Trophoblast cell (in vitro differentiated cells and primary cell): Measurements from ENCODE around the gene TMEM213.

Source experiments
- DNase-seq, 2 donors: peaks; one replicate each; pipeline ENCODE4 v3.0.0-alpha.2; 2016
- H2AFZ ChIP-seq: 2 replicates; pipeline ENCODE4 v1.6.1; 2013; ENCODE audit warnings: low read length, moderate library complexity, mild to moderate bottlenecking; ENCODE audit not compliant: insufficient read depth, poor library complexity
- H2AK5ac ChIP-seq: 2 replicates; pipeline ENCODE4 v1.6.1; 2013; ENCODE audit warnings: mild to moderate bottlenecking, low read length
- H2BK120ac ChIP-seq: 2 replicates; pipeline ENCODE4 v1.6.1; 2013; ENCODE audit warnings: low read length, mild to moderate bottlenecking, moderate library complexity; ENCODE audit not compliant: insufficient read depth, poor library complexity
- H2BK12ac ChIP-seq: 2 replicates; pipeline ENCODE4 v1.6.1; 2013; ENCODE audit warnings: mild to moderate bottlenecking, low read length, moderate library complexity
- H2BK5ac ChIP-seq: 2 replicates; pipeline ENCODE4 v1.6.1; 2013; ENCODE audit warnings: low read length, low read depth, moderate library complexity, mild to moderate bottlenecking; ENCODE audit not compliant: poor library complexity
- H3K14ac ChIP-seq: 2 replicates; pipeline ENCODE4 v1.6.1; 2013; ENCODE audit warnings: mild to moderate bottlenecking, low read length
- H3K18ac ChIP-seq: 2 replicates; pipeline ENCODE4 v1.6.1; 2013; ENCODE audit warnings: mild to moderate bottlenecking, low read length
- H3K23ac ChIP-seq: 2 replicates; pipeline ENCODE4 v1.6.1; 2013; ENCODE audit warnings: low read length
- H3K27ac ChIP-seq: 2 replicates; pipeline ENCODE4 v1.5.1; 2013; ENCODE audit warnings: low read depth, mild to moderate bottlenecking, inconsistent platforms, low read length, moderate library complexity
- H3K27me3 ChIP-seq: 2 replicates; pipeline ENCODE4 v1.6.1; 2013; ENCODE audit warnings: inconsistent platforms, mild to moderate bottlenecking, low read length, moderate library complexity; ENCODE audit not compliant: insufficient read depth
- H3K36me3 ChIP-seq, 2 experiments: 1 replicate in 1 of 2; 2 replicates in 1 of 2; pipeline ENCODE4 v1.6.1; 2013; ENCODE audit warnings: low read length in 2 of 2, mild to moderate bottlenecking in 2 of 2, moderate library complexity in 1 of 2; ENCODE audit not compliant: insufficient read depth in 2 of 2, control insufficient read depth in 1 of 2
- H3K4ac ChIP-seq: 2 replicates; pipeline ENCODE4 v1.6.1; 2013; ENCODE audit warnings: low read depth, mild to moderate bottlenecking, low read length, moderate library complexity
- H3K4me1 ChIP-seq, 2 experiments: 1 replicate in 1 of 2; 2 replicates in 1 of 2; pipeline ENCODE4 v1.6.1; 2013; ENCODE audit warnings: low read length in 2 of 2, mild to moderate bottlenecking in 2 of 2, moderate library complexity in 1 of 2; ENCODE audit not compliant: insufficient read depth in 2 of 2, control insufficient read depth in 1 of 2
- H3K4me2 ChIP-seq: 2 replicates; pipeline ENCODE4 v1.6.1; 2013; ENCODE audit warnings: inconsistent platforms, mild to moderate bottlenecking, low read length, moderate library complexity
- H3K4me3 ChIP-seq: 2 replicates; pipeline ENCODE4 v1.5.1; 2013; ENCODE audit warnings: mild to moderate bottlenecking, low read depth, low read length, inconsistent platforms
- H3K79me1 ChIP-seq: one replicate; pipeline ENCODE4 v1.6.1; 2013; ENCODE audit warnings: low read length
- H3K79me2 ChIP-seq: 2 replicates; pipeline ENCODE4 v1.6.1; 2013; ENCODE audit warnings: low read length, mild to moderate bottlenecking; ENCODE audit not compliant: control insufficient read depth, insufficient read depth, poor library complexity
- H3K9ac ChIP-seq: 2 replicates; pipeline ENCODE4 v1.6.1; 2013; ENCODE audit warnings: mild to moderate bottlenecking, low read length
- H3K9me3 ChIP-seq: 2 replicates; pipeline ENCODE4 v1.6.1; 2013; ENCODE audit warnings: low read depth, mild to moderate bottlenecking, control low read depth, inconsistent platforms, low read length; ENCODE audit not compliant: insufficient read depth
- H4K12ac ChIP-seq: 2 replicates; pipeline ENCODE4 v1.6.1; 2013; ENCODE audit warnings: low read depth, mild to moderate bottlenecking, low read length, moderate library complexity
- H4K8ac ChIP-seq: 2 replicates; pipeline ENCODE4 v1.6.1; 2013; ENCODE audit warnings: low read depth, mild to moderate bottlenecking, low read length, moderate library complexity
- H4K91ac ChIP-seq: one replicate; pipeline ENCODE4 v1.6.1; 2013; ENCODE audit warnings: low read depth, mild to moderate bottlenecking, low read length, moderate library complexity
- WGBS: extraction: QIAGEN DNeasy Blood & Tissue Kit; methylation state at CpG from one replicate; pipeline ENCODE4 v1.1.7; 2013; ENCODE audit warnings: missing lambda C conversion rate; ENCODE audit not compliant: insufficient read length, insufficient coverage; ENCODE audit errors: extremely low coverage; 5-methylcytosine and 5-hydroxymethylcytosine counted together

The TMEM213 gene

GRCh38 chr7:138875794-138876193, 78.0 kb downstream of the TMEM213 start:
- WGBS = no CpG with 5 or more reads among the region's 9 CpGs
- Histone ChIP-seq H2AK5ac (no peak overlapping the region), H4K8ac (no peak overlapping the region), H4K91ac (no peak overlapping the region), H3K18ac (no peak overlapping the region), H3K4ac (no peak overlapping the region), H2BK120ac (no peak overlapping the region), H3K9me3 (no peaks in the 10 kb centered on the region), H4K12ac (no peak overlapping the region), H3K79me1 (no peaks in the 10 kb centered on the region), H3K79me2 (no peaks in the 10 kb centered on the region), H3K4me1 (no peaks in the 10 kb centered on the region), H3K36me3 (peaks cover 12 to 26% of the 10 kb centered on the region in 2 experiments), H3K14ac (no peak overlapping the region), H3K4me3 (no peak overlapping the region), H3K9ac (no peak overlapping the region), H3K23ac (no peak overlapping the region), H3K27ac (no peak overlapping the region), H3K4me2 (no peak overlapping the region), H2AFZ (no peak overlapping the region), H2BK5ac (no peak overlapping the region), H2BK12ac (no peak overlapping the region), H3K27me3 (no peaks in the 10 kb centered on the region)
- peak; percentile 87 to 93 for DNase-seq

DNA sequence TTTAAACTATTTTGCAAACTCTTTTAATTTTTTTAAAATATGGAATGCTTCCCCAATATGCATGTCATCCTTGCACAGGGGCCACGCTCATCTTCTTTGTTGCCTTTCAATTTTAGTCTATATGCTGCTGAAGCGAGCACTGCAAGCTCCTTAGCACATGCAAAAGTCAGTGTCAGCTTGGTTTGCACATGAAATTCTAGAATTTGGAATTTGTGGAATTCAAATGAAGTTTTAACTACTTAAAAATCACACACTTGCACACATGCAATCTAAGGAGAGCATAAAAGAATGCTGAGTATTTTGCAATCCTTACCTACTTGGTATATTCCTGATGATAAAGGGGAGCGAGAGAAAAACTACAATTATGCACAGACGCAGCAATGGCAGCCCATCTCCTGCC, 78.5 kb downstream of the TMEM213 start:
- no peak overlapping the region for H2AFZ ChIP-seq
- H3K4ac ChIP-seq = no peak overlapping the region
- no peak overlapping the region for H2AK5ac ChIP-seq
- H3K9me3 ChIP-seq = no peaks in the 10 kb centered on the region
- peak in 1 of 2 donors; percentile 69 for DNase-seq
- H2BK5ac ChIP-seq = no peak overlapping the region
- no peak overlapping the region for H3K23ac ChIP-seq
- H2BK12ac ChIP-seq = no peak overlapping the region
- H3K14ac ChIP-seq = no peak overlapping the region
- no peaks in the 10 kb centered on the region for H3K27me3 ChIP-seq
- no peak overlapping the region for H4K8ac ChIP-seq
- no peak overlapping the region for H4K12ac ChIP-seq
- no peak overlapping the region for H2BK120ac ChIP-seq
- no peak overlapping the region for H3K18ac ChIP-seq
- no peak overlapping the region for H3K9ac ChIP-seq
- no peak overlapping the region for H3K27ac ChIP-seq
- peaks cover 13 to 29% of the 10 kb centered on the region in 2 experiments for H3K36me3 ChIP-seq
- H3K79me1 ChIP-seq = no peaks in the 10 kb centered on the region
- no CpG with 5 or more reads among the region's 4 CpGs for WGBS
- H4K91ac ChIP-seq = no peak overlapping the region
- H3K4me3 ChIP-seq = no peak overlapping the region
- H3K79me2 ChIP-seq = no peaks in the 10 kb centered on the region
- no peak overlapping the region for H3K4me2 ChIP-seq
- no peaks in the 10 kb centered on the region for H3K4me1 ChIP-seq

DNA sequence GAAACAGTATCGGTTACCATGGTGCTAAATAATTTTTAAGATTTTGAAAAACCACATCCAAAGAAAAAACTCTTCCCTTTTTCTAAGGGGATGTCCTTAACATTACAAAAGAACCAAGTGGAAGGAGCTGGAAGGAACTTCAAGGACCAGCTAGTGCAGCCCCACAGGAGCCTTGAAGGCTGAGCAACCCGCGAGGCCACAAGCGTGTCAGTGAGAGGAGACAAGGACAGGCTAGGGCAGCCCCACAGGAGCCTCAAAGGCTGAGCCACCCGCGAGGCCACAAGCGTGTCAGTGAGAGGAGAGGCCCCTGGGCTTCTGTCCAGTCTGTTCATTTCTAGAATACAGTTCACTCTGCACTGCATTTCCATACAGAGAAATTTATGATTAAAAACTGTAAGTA, 80.3 kb downstream of the TMEM213 start:
- H2BK120ac ChIP-seq = no peak overlapping the region
- H3K23ac ChIP-seq = no peak overlapping the region
- H3K18ac ChIP-seq = no peak overlapping the region
- no peaks in the 10 kb centered on the region for H3K79me1 ChIP-seq
- no peaks in the 10 kb centered on the region for H3K27me3 ChIP-seq
- H4K8ac ChIP-seq = no peak overlapping the region
- no peak for DNase-seq
- H3K4ac ChIP-seq = no peak overlapping the region
- no peak overlapping the region for H3K4me3 ChIP-seq
- H3K9ac ChIP-seq = no peak overlapping the region
- WGBS = no CpG with 5 or more reads among the region's 7 CpGs
- H3K4me1 ChIP-seq = no peaks in the 10 kb centered on the region
- H2AK5ac ChIP-seq = no peak overlapping the region
- no peak overlapping the region for H4K91ac ChIP-seq
- H2AFZ ChIP-seq = no peak overlapping the region
- H4K12ac ChIP-seq = no peak overlapping the region
- no peaks in the 10 kb centered on the region for H3K79me2 ChIP-seq
- H3K36me3 ChIP-seq = peaks cover 15 to 29% of the 10 kb centered on the region in 2 experiments
- no peak overlapping the region for H3K27ac ChIP-seq
- no peak overlapping the region for H2BK12ac ChIP-seq
- no peaks in the 10 kb centered on the region for H3K9me3 ChIP-seq
- no peak overlapping the region for H2BK5ac ChIP-seq
- no peak overlapping the region for H3K14ac ChIP-seq
- no peak overlapping the region for H3K4me2 ChIP-seq

GRCh38 chr7:138878856-138879255, 81.1 kb downstream of the TMEM213 start:
- Histone ChIP-seq H2BK5ac (no peak overlapping the region), H2BK120ac (no peak overlapping the region), H2BK12ac (no peak overlapping the region)

More at GRCh38 chr7:138878856-138879255, 81.1 kb downstream of the TMEM213 start:
- H3K9me3 ChIP-seq = peaks cover 2% of the 10 kb centered on the region
- H3K14ac ChIP-seq = no peak overlapping the region
- H4K12ac ChIP-seq = no peak overlapping the region
- H3K23ac ChIP-seq = no peak overlapping the region
- H3K27ac ChIP-seq = no peak overlapping the region
- no peak overlapping the region for H3K4me3 ChIP-seq
- peaks cover 15 to 33% of the 10 kb centered on the region in 2 experiments for H3K36me3 ChIP-seq
- no peak overlapping the region for H3K18ac ChIP-seq
- peaks cover 0 to 2% of the 10 kb centered on the region in 2 experiments for H3K4me1 ChIP-seq
- no peak overlapping the region for H3K4ac ChIP-seq
- H3K4me2 ChIP-seq = no peak overlapping the region
- DNase-seq = no peak
- no peak overlapping the region for H4K8ac ChIP-seq
- H3K9ac ChIP-seq = no peak overlapping the region
- no peaks in the 10 kb centered on the region for H3K79me2 ChIP-seq
- no peaks in the 10 kb centered on the region for H3K79me1 ChIP-seq
- H2AFZ ChIP-seq = no peak overlapping the region
- H2AK5ac ChIP-seq = no peak overlapping the region
- no peaks in the 10 kb centered on the region for H3K27me3 ChIP-seq
- no peak overlapping the region for H4K91ac ChIP-seq
